Endothelial cell of umbilical vein (primary cell): ENCODE measurements around the gene DOCK4. TPM values are rescaled to one million over a fixed set of nuclear protein-coding genes. Genes with fewer than 3 reads are reported as not detected.

ENCODE experiments used
- BruUV-seq: library from RNA; stranded (reverse); fragments of 400-500 nt; replicated peaks from 2 replicates; lab custom pipeline; 2021; lab: Mats Ljungman, UMichigan
- CTCF ChIA-PET: fragments of 300-600, 350-600 bp; sonication (Branson Sonifier 250); formaldehyde crosslinking; loops from one replicate; lab custom pipeline; 2021; ENCODE audit warnings: antibody characterized with exemption, inconsistent platforms; lab: Charles Lee
- POLR2A ChIA-PET: fragments of 300-600, 350-600 bp; sonication (Branson Sonifier 250); formaldehyde crosslinking; loops from one replicate; lab custom pipeline; 2021; ENCODE audit warnings: antibody characterized with exemption, inconsistent platforms; lab: Charles Lee
- DNase-seq: peaks from one replicate; pipeline ENCODE4 v3.0.0-alpha.2; 2011; ENCODE audit warnings: low read depth, low spot score
- FAIRE-seq: peaks from 2 replicates; lab custom pipeline; 2011; peaks lifted over from hg19 to GRCh38; lab: Jason Lieb, UNC
- H2AFZ ChIP-seq: 2 replicates; pipeline ENCODE4 v1.6.0; 2012; ENCODE audit warnings: low read depth, low read length, control low read depth, inconsistent platforms
- H3K27ac ChIP-seq: 2 replicates; pipeline ENCODE4 v1.5.1; 2011; ENCODE audit warnings: low read depth, mild to moderate bottlenecking, control low read depth, low read length, moderate library complexity; ENCODE audit not compliant: insufficient read depth
- H3K27me3 ChIP-seq, 2 experiments: 2 replicates each; pipeline versions ENCODE4 v1.6.0 to v1.6.1; 2011; ENCODE audit warnings: low read length in 2 of 2, mixed read lengths in 1 of 2; ENCODE audit not compliant: control insufficient read depth in 2 of 2, insufficient read depth in 2 of 2
- H3K36me3 ChIP-seq, 2 experiments: 2 replicates in 1 of 2; 3 replicates in 1 of 2; pipeline ENCODE4 v1.5.1; 2011; ENCODE audit warnings: low read length in 2 of 2, mild to moderate bottlenecking in 1 of 2, moderate library complexity in 1 of 2; ENCODE audit not compliant: control insufficient read depth in 2 of 2, insufficient read depth in 2 of 2; ENCODE audit errors: extremely low read depth in 1 of 2
- H3K4me1 ChIP-seq: 3 replicates; pipeline ENCODE4 v1.5.1; 2011; ENCODE audit warnings: mild to moderate bottlenecking, low read length; ENCODE audit not compliant: control insufficient read depth, insufficient read depth; ENCODE audit errors: extremely low read depth
- H3K4me2 ChIP-seq: 2 replicates; pipeline ENCODE4 v1.6.1; 2011; ENCODE audit warnings: low read length, control low read depth, mixed read lengths; ENCODE audit not compliant: insufficient read depth
- H3K4me3 ChIP-seq, 3 experiments: fragments of 200-600 bp in 1 of 3; sonication (generic), shearing (Covaris generic) in 1 of 3; replicated peaks in 1 of 3; 2 replicates each; pipeline ENCODE4 v1.5.1; 2011 to 2016; ENCODE audit warnings: control low read depth in 3 of 3, low read length in 3 of 3, mild to moderate bottlenecking in 2 of 3, inconsistent platforms in 1 of 3, low read depth in 1 of 3, moderate library complexity in 1 of 3; ENCODE audit not compliant: insufficient read depth in 1 of 3
- H3K79me2 ChIP-seq: 2 replicates; pipeline ENCODE4 v1.6.0; 2012; ENCODE audit warnings: low read length, inconsistent platforms; ENCODE audit not compliant: control insufficient read depth, insufficient read depth
- H3K9ac ChIP-seq: replicated peaks from 2 replicates; pipeline ENCODE3; 2011; ENCODE audit warnings: low read length, control low read depth; ENCODE audit not compliant: insufficient read depth; ENCODE audit errors: extremely low read depth
- H3K9me1 ChIP-seq: replicated peaks from 3 replicates; pipeline ENCODE4 v1.6.0; 2011; ENCODE audit warnings: mild to moderate bottlenecking, low read length; ENCODE audit not compliant: control insufficient read depth, insufficient read depth; ENCODE audit errors: extremely low read depth
- H3K9me3 ChIP-seq: replicated peaks from 2 replicates; pipeline ENCODE4 v1.5.1; 2012; ENCODE audit warnings: low read length, inconsistent platforms; ENCODE audit not compliant: control insufficient read depth, insufficient read depth
- H4K20me1 ChIP-seq: replicated peaks from 2 replicates; pipeline ENCODE3; 2011; ENCODE audit warnings: mild to moderate bottlenecking, low read length; ENCODE audit not compliant: control insufficient read depth, insufficient read depth; ENCODE audit errors: extremely low read depth
- EZH2 ChIP-seq: IDR thresholded peaks from 2 replicates; pipeline ENCODE4 v1.6.1; 2012; ENCODE audit warnings: borderline replicate concordance, low read depth, mild to moderate bottlenecking, moderate library complexity, low read length, inconsistent platforms; ENCODE audit not compliant: severe bottlenecking
- FOS ChIP-seq: IDR thresholded peaks from 2 replicates; pipeline ENCODE4 v1.6.1; 2011; ENCODE audit warnings: mild to moderate bottlenecking, low read length, moderate library complexity, borderline replicate concordance; ENCODE audit not compliant: insufficient read depth
- GATA2 ChIP-seq: IDR thresholded peaks from 2 replicates; pipeline ENCODE4 v1.7.0; 2011; ENCODE audit warnings: low read depth, mild to moderate bottlenecking, moderate library complexity, mixed read lengths, low read length; ENCODE audit not compliant: insufficient read length, insufficient read depth
- JUN ChIP-seq: IDR thresholded peaks from 2 replicates; pipeline ENCODE4 v1.6.1; 2011; ENCODE audit warnings: borderline replicate concordance, low read depth; ENCODE audit not compliant: insufficient read length, insufficient read depth
- MAX ChIP-seq: IDR thresholded peaks from 2 replicates; pipeline ENCODE4 v1.6.1; 2011; ENCODE audit not compliant: insufficient read depth, insufficient read length
- MYC ChIP-seq: IDR thresholded peaks from one replicate; pipeline ENCODE4 v1.6.1; 2011; ENCODE audit warnings: mild to moderate bottlenecking, low read depth, low read length
- POLR2A ChIP-seq: IDR thresholded peaks from 2 replicates; pipeline ENCODE4 v1.6.1; 2012; ENCODE audit warnings: low read depth, mild to moderate bottlenecking, control low read depth, low read length
- POLR2AphosphoS5 ChIP-seq: IDR thresholded peaks from 2 replicates; pipeline ENCODE4 v1.6.1; 2012; ENCODE audit warnings: low read depth, mild to moderate bottlenecking, control low read depth, low read length, moderate library complexity; ENCODE audit not compliant: insufficient read depth
- dilution Hi-C: fragments of 300-500 bp; cut with MboI; formaldehyde crosslinking; loops from one replicate; pipeline ENCODE4 v1.15.0; 2019; ENCODE audit warnings: low sequenced_read_pairs; ENCODE audit not compliant: extremely low pct_ligation_motif_present
- intact Hi-C: fragments of 100-400 bp; cut with micrococcal nuclease; formaldehyde crosslinking; loops from one replicate; pipeline ENCODE4 v1.10.0; 2022
- polyA plus RNA-seq, 4 experiments: library from polyadenylated mRNA; depleted of rRNA in 3 of 4; stranded (reverse) in 3 of 4; unstranded in 1 of 4; fragments of >200 nt; gene quantifications; 2 replicates each; pipeline versions ENCODE4 v1.2.1 to v1.2.3, GENCODE V29; 2011 to 2012; ENCODE audit warnings: missing spikeins in 1 of 4
- total RNA-seq: library from RNA; stranded (reverse); gene quantifications from 2 replicates; pipeline ENCODE4 v1.2.3, GENCODE V29; 2021

DOCK4 gene
- total and polyA plus RNA-seq, 2 donors (not counting 3 experiments of a cell fraction or from before 2014, with no cell fraction given) = 47.4 to 164 TPM

GRCh38 chr7:112012242-112012641, 194.0 kb downstream of the DOCK4 start:
- no peak overlapping the region for H3K9ac ChIP-seq
- peaks cover 25% of the 10 kb centered on the region for H3K4me1 ChIP-seq
- H3K9me1 ChIP-seq = no peaks in the 10 kb centered on the region
- H3K9me3 ChIP-seq = no peaks in the 10 kb centered on the region
- peaks cover 96% of the 10 kb centered on the region for H3K79me2 ChIP-seq
- no TSS peak for BruUV-seq
- TF ChIP-seq MYC = no peak
- TF ChIP-seq MAX = no peak
- TF ChIP-seq EZH2 = no peak
- no peak for TF ChIP-seq POLR2A
- no peak for TF ChIP-seq GATA2
- TF ChIP-seq FOS = no peak
- no peak for TF ChIP-seq JUN
- H3K36me3 ChIP-seq = no peaks in the 10 kb centered on the region
- no peak overlapping the region for H2AFZ ChIP-seq
- ChIA-PET POLR2A (interaction anchor here (0.6 kb wide), 1 partner anchor 60 kb away, joined by 3 read pairs; no protein-coding TSS in a partner anchor), CTCF (interaction anchor here (1.0 to 1.2 kb wide), 2 partner anchors 9 to 21 kb away, joined by 3 to 4 read pairs; no protein-coding TSS in a partner anchor)
- FAIRE-seq = no peak
- H3K27me3 ChIP-seq = no peaks in the 10 kb centered on the region
- intact Hi-C loops (no loop called here), dilution Hi-C loops (no loop called here)
- no peak overlapping the region for H3K27ac ChIP-seq
- H4K20me1 ChIP-seq = peaks cover 8% of the 10 kb centered on the region
- no peak for DNase-seq
- H3K4me2 ChIP-seq = no peak overlapping the region
- no peak overlapping the region for H3K4me3 ChIP-seq

DNA sequence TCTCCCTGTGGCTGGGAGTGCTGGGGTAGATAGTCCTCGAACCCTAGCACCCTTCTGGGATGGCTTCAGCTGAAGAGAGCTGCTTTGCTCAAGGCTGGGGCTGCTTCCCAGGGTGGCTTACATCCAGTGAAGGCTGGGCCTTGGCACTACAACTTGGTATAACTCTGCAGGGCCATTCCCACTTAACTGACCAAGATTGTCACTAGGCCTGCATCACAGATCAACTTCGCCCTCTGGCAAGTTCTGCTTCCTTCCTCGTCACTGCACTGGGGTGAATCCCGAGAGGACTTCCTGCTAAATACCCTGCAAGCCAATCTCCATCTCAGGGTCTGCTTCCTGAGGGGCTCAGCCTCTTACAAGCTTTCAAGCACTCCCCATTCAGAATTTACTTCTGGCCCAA, 195.2 kb downstream of the DOCK4 start:
- Histone ChIP-seq H3K9ac (no peak overlapping the region), H4K20me1 (peaks cover 8% of the 10 kb centered on the region), H3K4me1 (peaks cover 25% of the 10 kb centered on the region), H3K9me3 (no peaks in the 10 kb centered on the region), H3K4me2 (no peak overlapping the region), H3K9me1 (no peaks in the 10 kb centered on the region), H2AFZ (no peak overlapping the region), H3K36me3 (no peaks in the 10 kb centered on the region), H3K4me3 (no peak overlapping the region), H3K79me2 (peaks cover 97% of the 10 kb centered on the region), H3K27me3 (no peaks in the 10 kb centered on the region), H3K27ac (no peak overlapping the region)
- DNase-seq (no peak), FAIRE-seq (no peak)
- dilution Hi-C loops = no loop called here
- ChIA-PET POLR2A (no interaction called here), CTCF (interaction anchor here (1.2 kb wide), 1 partner anchor 22 kb away, joined by 4 read pairs; no protein-coding TSS in a partner anchor)
- intact Hi-C loops = no loop called here
- TF ChIP-seq MYC (no peak), EZH2 (no peak), POLR2AphosphoS5 (no peak), FOS (no peak)
- no TSS peak for BruUV-seq
